ENCODE results near the gene SEPTIN6. TPM values are rescaled to one million over a fixed set of nuclear protein-coding genes. Genes with fewer than 3 reads are reported as not detected.
A peak's percentile ranks its signal among the peaks of the same experiment; 100 is the strongest.

Gene SEPTIN6
- total and polyA plus RNA-seq, 2 of the 13 experiments (the other 11 are each of a cell fraction or from before 2014, with no cell fraction given) = 21.7 to 38.3 TPM

- TF ChIP-seq ATF2 (CRISPR knock-in tag; IDR thresholded peaks at IDR 0.05) (no peak), ZNF878 (CRISPR knock-in tag; IDR thresholded peaks at IDR 0.05) (no peak), MXD4 (CRISPR knock-in tag; IDR thresholded peaks at IDR 0.05) (peak; percentile 49; the same call in 1 of the 2 replicates), MEIS1 (CRISPR knock-in tag; IDR thresholded peaks at IDR 0.05; ENCODE audit: borderline replicate concordance) (no peak), ZNF747 (CRISPR knock-in tag; IDR thresholded peaks at IDR 0.05; ENCODE audit: borderline replicate concordance) (no peak), FOXP1 (IDR thresholded peaks at IDR 0.05) (no peak), FOXP1 (CRISPR knock-in tag; IDR thresholded peaks at IDR 0.05) (no peak), KMT2B (CRISPR knock-in tag; IDR thresholded peaks at IDR 0.05) (no peak), ZNF773 (CRISPR knock-in tag; IDR thresholded peaks at IDR 0.05; ENCODE audit: borderline replicate concordance) (no peak), ZNF362 (CRISPR knock-in tag; IDR thresholded peaks at IDR 0.05; ENCODE audit: borderline replicate concordance) (peak; percentile 29; the same call in 1 of the 2 replicates), ATAD3A (CRISPR knock-in tag; IDR thresholded peaks at IDR 0.05) (no peak), GLMP (CRISPR knock-in tag; IDR thresholded peaks at IDR 0.05; ENCODE audit: borderline replicate concordance) (no peak)
- TF ChIP-seq, protein P1, sequence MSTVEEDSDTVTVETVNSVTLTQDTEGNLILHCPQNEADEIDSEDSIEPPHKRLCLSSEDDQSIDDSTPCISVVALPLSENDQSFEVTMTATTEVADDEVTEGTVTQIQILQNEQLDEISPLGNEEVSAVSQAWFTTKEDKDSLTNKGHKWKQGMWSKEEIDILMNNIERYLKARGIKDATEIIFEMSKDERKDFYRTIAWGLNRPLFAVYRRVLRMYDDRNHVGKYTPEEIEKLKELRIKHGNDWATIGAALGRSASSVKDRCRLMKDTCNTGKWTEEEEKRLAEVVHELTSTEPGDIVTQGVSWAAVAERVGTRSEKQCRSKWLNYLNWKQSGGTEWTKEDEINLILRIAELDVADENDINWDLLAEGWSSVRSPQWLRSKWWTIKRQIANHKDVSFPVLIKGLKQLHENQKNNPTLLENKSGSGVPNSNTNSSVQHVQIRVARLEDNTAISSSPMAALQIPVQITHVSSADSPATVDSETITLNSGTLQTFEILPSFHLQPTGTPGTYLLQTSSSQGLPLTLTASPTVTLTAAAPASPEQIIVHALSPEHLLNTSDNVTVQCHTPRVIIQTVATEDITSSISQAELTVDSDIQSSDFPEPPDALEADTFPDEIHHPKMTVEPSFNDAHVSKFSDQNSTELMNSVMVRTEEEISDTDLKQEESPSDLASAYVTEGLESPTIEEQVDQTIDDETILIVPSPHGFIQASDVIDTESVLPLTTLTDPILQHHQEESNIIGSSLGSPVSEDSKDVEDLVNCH (CRISPR knock-in tag; IDR thresholded peaks at IDR 0.05) = no peak
Observed at GRCh38 chrX:119669424-119670037, 23.4 kb downstream of the SEPTIN6 start (continued).

Measured in HepG2 (cell line).